ENCODE measurements around the gene EXD3.

EXD3 gene

DNA sequence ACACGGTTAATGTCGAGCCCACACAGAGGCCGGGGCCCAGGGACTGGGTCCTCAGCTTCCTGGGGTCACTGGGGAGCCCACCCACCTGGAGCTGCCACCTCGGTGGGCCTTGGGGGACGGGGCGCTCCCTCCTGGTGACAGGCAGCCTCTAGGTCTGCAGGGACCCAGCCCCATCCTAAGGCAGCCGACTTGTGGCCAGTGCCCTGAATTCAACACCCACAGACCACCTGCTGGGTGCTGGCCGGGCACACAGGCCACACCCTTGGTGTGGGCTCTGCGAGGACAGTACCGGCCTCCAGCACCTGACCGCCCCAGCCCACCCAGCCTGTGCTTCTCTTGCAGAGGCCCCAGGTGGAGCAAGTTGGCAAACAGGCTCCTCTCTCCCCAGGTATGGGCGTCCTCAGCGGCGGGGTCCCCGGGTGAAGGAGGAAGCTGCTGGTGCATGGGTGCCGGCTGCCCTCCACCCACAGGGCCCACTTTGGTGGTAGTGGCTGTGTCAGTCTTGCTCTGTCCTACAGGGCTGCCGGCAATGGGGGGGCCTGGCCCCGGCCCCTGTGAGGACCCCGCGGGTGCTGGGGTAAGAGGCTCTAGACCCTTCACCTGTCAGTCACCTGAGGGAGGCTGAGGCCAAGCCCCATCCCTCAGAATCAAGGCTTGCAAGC lies 9.9 kb upstream of the EXD3 start:
- Histone ChIP-seq H3K9ac (ENCODE audit: low read depth, low read length, poor library complexity) (no peak overlapping the region), H3K14ac (ENCODE audit: low read length) (peak overlapping the region; percentile 21), H2BK5ac (ENCODE audit: low read length) (peak overlapping the region; percentile 5), H3K23ac (ENCODE audit: low read depth, low read length, poor library complexity) (no peak overlapping the region), H3K79me1 (ENCODE audit: low read depth, low read length) (peaks cover 4% of the 10 kb centered on the region), H4K8ac (ENCODE audit: low read depth, low read length) (peak overlapping the region; percentile 43), H2BK15ac (ENCODE audit: low read length) (peak overlapping the region; percentile 75), H3K4me1 (ENCODE audit: control insufficient read depth in 2 of 2, insufficient read depth in 1 of 2, low read depth in 1 of 2, low read length in 2 of 2) (no peaks in the 10 kb centered on the region), H3K4me3 (ENCODE audit: low read length in 2 of 2) (no peak overlapping the region), H3K9me3 (replicated peaks in 1 of 2; ENCODE audit: control insufficient read depth in 2 of 2, insufficient read depth in 1 of 2, low read depth in 1 of 2, low read length in 2 of 2) (no peaks in the 10 kb centered on the region), H3K4ac (ENCODE audit: low read length) (no peak overlapping the region), H3K18ac (ENCODE audit: low read length) (no peak overlapping the region), H3K36me3 (replicated peaks in 1 of 2; ENCODE audit: control insufficient read depth in 2 of 2, insufficient read depth in 2 of 2, low read length in 2 of 2) (no peaks in the 10 kb centered on the region), H2BK12ac (ENCODE audit: low read length) (peak overlapping the region; percentile 10), H2BK120ac (ENCODE audit: low read depth, low read length) (no peak overlapping the region), H3K4me2 (ENCODE audit: insufficient read depth, low read length, poor library complexity, severe bottlenecking) (no peak overlapping the region), H2AK5ac (ENCODE audit: low read depth, low read length) (peak overlapping the region; percentile 90), H2AFZ (ENCODE audit: low read length) (no peak overlapping the region), H3K27ac (replicated peaks; ENCODE audit: low read length) (no peak overlapping the region), H3K27me3 (ENCODE audit: control insufficient read depth in 3 of 3, insufficient read depth in 3 of 3, low read depth in 1 of 3, low read length in 3 of 3) (peaks cover 0 to 9% (median 0%) of the 10 kb centered on the region in 3 experiments), H4K91ac (ENCODE audit: low read depth, low read length, poor library complexity) (no peak overlapping the region)
- DNase-seq (ENCODE audit: low spot score), result no peak
- no CpG with 5 or more reads among the region's 20 CpGs for WGBS, 2 donors (ENCODE audit: extremely low coverage in 2 of 2, insufficient read length in 2 of 2, insufficient replicate concordance in 1 of 2)

DNA sequence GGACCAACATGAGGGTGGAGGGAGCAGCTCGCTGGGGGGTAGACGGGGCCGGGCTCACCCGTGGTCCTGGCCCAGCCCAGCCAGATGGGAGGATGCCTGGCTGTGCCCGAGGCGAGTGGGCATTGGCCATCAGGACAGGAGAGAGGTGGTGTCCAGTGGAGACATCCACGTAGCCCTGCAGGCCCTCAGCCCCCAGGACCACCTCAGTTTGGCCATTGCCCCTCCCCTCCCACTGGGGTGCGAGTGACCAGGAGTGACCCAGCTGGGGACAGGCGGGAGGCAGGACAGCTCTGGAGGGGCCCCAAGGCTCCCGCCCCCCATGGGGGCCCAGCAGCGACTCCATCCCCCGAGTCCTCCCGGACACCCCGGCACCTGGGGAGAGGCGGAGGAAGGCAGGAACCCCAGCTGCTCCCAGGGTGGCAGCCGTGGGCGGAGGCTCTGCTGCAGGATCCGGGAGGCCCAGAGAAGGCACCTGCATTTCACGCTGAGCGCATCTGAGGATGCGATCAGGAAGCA lies 8.5 kb upstream of the EXD3 start:
- Histone ChIP-seq H2BK5ac (ENCODE audit: low read length) (peak overlapping the region; percentile 75), H3K23ac (ENCODE audit: low read depth, low read length, poor library complexity) (peak overlapping the region; percentile 55), H3K4me1 (ENCODE audit: control insufficient read depth in 2 of 2, insufficient read depth in 1 of 2, low read depth in 1 of 2, low read length in 2 of 2) (no peaks in the 10 kb centered on the region), H3K27me3 (ENCODE audit: control insufficient read depth in 3 of 3, insufficient read depth in 3 of 3, low read depth in 1 of 3, low read length in 3 of 3) (peaks cover 0 to 4% (median 0%) of the 10 kb centered on the region in 3 experiments), H2BK15ac (ENCODE audit: low read length) (peak overlapping the region; percentile 49), H3K18ac (ENCODE audit: low read length) (peak overlapping the region; percentile 85), H3K79me1 (ENCODE audit: low read depth, low read length) (peaks cover 4% of the 10 kb centered on the region), H3K14ac (ENCODE audit: low read length) (no peak overlapping the region), H3K4me2 (ENCODE audit: insufficient read depth, low read length, poor library complexity, severe bottlenecking) (no peak overlapping the region), H3K9ac (ENCODE audit: low read depth, low read length, poor library complexity) (peak overlapping the region; percentile 12), H3K4ac (ENCODE audit: low read length) (no peak overlapping the region), H2AFZ (ENCODE audit: low read length) (no peak overlapping the region), H3K36me3 (replicated peaks in 1 of 2; ENCODE audit: control insufficient read depth in 2 of 2, insufficient read depth in 2 of 2, low read length in 2 of 2) (no peaks in the 10 kb centered on the region), H3K4me3 (ENCODE audit: low read length in 2 of 2) (peak overlapping the region in 1 of 2 donors; percentile 16), H4K8ac (ENCODE audit: low read depth, low read length) (no peak overlapping the region), H4K91ac (ENCODE audit: low read depth, low read length, poor library complexity) (no peak overlapping the region), H3K27ac (replicated peaks; ENCODE audit: low read length) (no peak overlapping the region), H2BK120ac (ENCODE audit: low read depth, low read length) (peak overlapping the region; percentile 8), H2AK5ac (ENCODE audit: low read depth, low read length) (peak overlapping the region; percentile 63), H3K9me3 (replicated peaks in 1 of 2; ENCODE audit: control insufficient read depth in 2 of 2, insufficient read depth in 1 of 2, low read depth in 1 of 2, low read length in 2 of 2) (no peaks in the 10 kb centered on the region), H2BK12ac (ENCODE audit: low read length) (peak overlapping the region; percentile 84)
- DNase-seq (ENCODE audit: low spot score), result no peak
- no CpG with 5 or more reads among the region's 21 CpGs for WGBS, 2 donors (ENCODE audit: extremely low coverage in 2 of 2, insufficient read length in 2 of 2, insufficient replicate concordance in 1 of 2)

DNA sequence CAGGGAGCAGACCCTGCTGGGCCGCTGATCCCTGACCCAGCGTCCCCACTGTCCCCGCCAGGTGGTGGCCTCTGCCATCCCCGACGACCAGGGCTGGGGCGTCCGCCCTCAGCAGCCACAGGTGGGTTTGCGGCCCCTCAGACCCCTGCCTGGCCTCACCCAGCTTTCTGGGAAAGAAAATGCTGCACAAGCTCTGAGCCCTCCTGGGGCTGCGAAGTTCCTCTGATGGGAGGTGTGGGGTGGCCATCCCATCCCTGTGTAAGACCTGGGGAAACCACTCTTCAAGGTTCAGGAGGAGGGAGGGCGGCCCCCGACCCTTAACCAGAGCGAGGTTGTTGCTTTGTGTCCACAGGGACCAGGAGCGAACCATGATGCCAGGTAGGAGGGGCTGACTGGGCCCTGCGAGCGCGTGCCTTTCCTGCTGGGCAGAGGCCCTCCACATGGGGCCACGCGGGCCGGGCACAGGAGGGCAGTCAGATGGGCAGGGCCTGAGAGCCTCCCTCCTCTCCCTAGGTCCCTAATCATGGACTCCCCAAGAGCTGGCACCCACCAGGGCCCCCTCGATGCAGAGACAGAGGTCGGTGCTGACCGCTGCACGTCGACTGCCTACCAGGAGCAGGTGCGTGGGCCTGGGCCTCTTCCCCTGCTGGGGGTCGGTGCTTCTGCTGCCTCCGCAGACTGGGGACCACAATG lies 7.9 kb upstream of the EXD3 start:
- Histone ChIP-seq H3K79me1 (ENCODE audit: low read depth, low read length) (peaks cover 4% of the 10 kb centered on the region), H4K8ac (ENCODE audit: low read depth, low read length) (no peak overlapping the region), H3K9me3 (replicated peaks in 1 of 2; ENCODE audit: control insufficient read depth in 2 of 2, insufficient read depth in 1 of 2, low read depth in 1 of 2, low read length in 2 of 2) (peaks cover 0 to 1% of the 10 kb centered on the region in 2 donors), H2BK12ac (ENCODE audit: low read length) (peak overlapping the region; percentile 84), H2BK15ac (ENCODE audit: low read length) (peak overlapping the region; percentile 49), H3K4ac (ENCODE audit: low read length) (peak overlapping the region; percentile 66), H2AK5ac (ENCODE audit: low read depth, low read length) (peak overlapping the region; percentile 63), H2BK120ac (ENCODE audit: low read depth, low read length) (no peak overlapping the region), H3K4me1 (ENCODE audit: control insufficient read depth in 2 of 2, insufficient read depth in 1 of 2, low read depth in 1 of 2, low read length in 2 of 2) (no peaks in the 10 kb centered on the region), H3K18ac (ENCODE audit: low read length) (peak overlapping the region; percentile 85), H3K27ac (replicated peaks; ENCODE audit: low read length) (no peak overlapping the region), H4K91ac (ENCODE audit: low read depth, low read length, poor library complexity) (no peak overlapping the region), H3K4me3 (ENCODE audit: low read length in 2 of 2) (peak overlapping the region in 1 of 2 donors; percentile 16), H3K14ac (ENCODE audit: low read length) (peak overlapping the region; percentile 38), H2BK5ac (ENCODE audit: low read length) (peak overlapping the region; percentile 75), H3K36me3 (replicated peaks in 1 of 2; ENCODE audit: control insufficient read depth in 2 of 2, insufficient read depth in 2 of 2, low read length in 2 of 2) (no peaks in the 10 kb centered on the region), H3K27me3 (ENCODE audit: control insufficient read depth in 3 of 3, insufficient read depth in 3 of 3, low read depth in 1 of 3, low read length in 3 of 3) (peaks cover 0 to 5% (median 3%) of the 10 kb centered on the region in 3 experiments), H3K4me2 (ENCODE audit: insufficient read depth, low read length, poor library complexity, severe bottlenecking) (no peak overlapping the region), H3K23ac (ENCODE audit: low read depth, low read length, poor library complexity) (peak overlapping the region; percentile 55), H3K9ac (ENCODE audit: low read depth, low read length, poor library complexity) (peak overlapping the region; percentile 60), H2AFZ (ENCODE audit: low read length) (no peak overlapping the region)
- DNase-seq (ENCODE audit: low spot score), result no peak
- no CpG with 5 or more reads among the region's 27 CpGs for WGBS, 2 donors (ENCODE audit: extremely low coverage in 2 of 2, insufficient read length in 2 of 2, insufficient replicate concordance in 1 of 2)
